Panc1 (cell line): ENCODE results near the gene RBM44. TPM values are rescaled to one million over a fixed set of nuclear protein-coding genes. Genes with fewer than 3 reads are reported as not detected.
A peak's percentile ranks its signal among the peaks of the same experiment; 100 is the strongest.

ENCODE experiments used
- ATAC-seq: fragments of 200-7000 bp; cut with Tn5 transposase; 2 replicates; pipeline ENCODE4 v1.9.1; 2020; ENCODE audit warnings: mild to moderate bottlenecking, moderate library complexity
- BruUV-seq: library from RNA; stranded (reverse); fragments of 400-500 nt; replicated peaks from 2 replicates; lab custom pipeline; 2021; lab: Mats Ljungman, UMichigan
- CTCF ChIA-PET: fragments of 300-600 bp; sonication (Branson Sonifier 250); formaldehyde crosslinking; loops from one replicate; lab custom pipeline; 2022; ENCODE audit warnings: antibody characterized with exemption; lab: Charles Lee
- POLR2A ChIA-PET: fragments of 300-600 bp; sonication (Branson Sonifier 250); formaldehyde crosslinking; loops from one replicate; lab custom pipeline; 2022; ENCODE audit warnings: antibody characterized with exemption; lab: Charles Lee
- DNase-seq: peaks from one replicate; pipeline ENCODE4 v3.0.0-alpha.2; 2010; ENCODE audit warnings: low read depth, low spot score
- H3K27ac ChIP-seq: 2 replicates; pipeline ENCODE4 v1.5.1; 2011; ENCODE audit warnings: mild to moderate bottlenecking, low read length, inconsistent platforms
- H3K27me3 ChIP-seq: fragments of 200-500 bp; sonication (Bioruptor generic); 2 replicates; pipeline ENCODE4 v1.6.0; 2014; ENCODE audit warnings: low read length, inconsistent platforms; ENCODE audit not compliant: control insufficient read depth, insufficient read depth
- H3K36me3 ChIP-seq: fragments of 200-500 bp; sonication (Bioruptor generic); 2 replicates; pipeline ENCODE4 v1.5.1; 2014; ENCODE audit warnings: inconsistent platforms, mild to moderate bottlenecking, low read length, moderate library complexity; ENCODE audit not compliant: control insufficient read depth, insufficient read depth
- H3K4me1 ChIP-seq: 2 replicates; pipeline ENCODE4 v1.5.1; 2011; ENCODE audit warnings: inconsistent platforms, mild to moderate bottlenecking, low read length, moderate library complexity; ENCODE audit not compliant: control insufficient read depth, insufficient read depth
- H3K4me3 ChIP-seq, 2 experiments: 2 replicates each; pipeline ENCODE4 v1.5.1; 2011 to 2012; ENCODE audit warnings: low read depth in 2 of 2, low read length in 2 of 2, mild to moderate bottlenecking in 2 of 2, inconsistent platforms in 1 of 2, moderate library complexity in 1 of 2
- H3K9me3 ChIP-seq: fragments of 200-500 bp; sonication (Bioruptor generic); 2 replicates; pipeline ENCODE4 v1.5.1; 2014; ENCODE audit warnings: low read depth, mild to moderate bottlenecking, inconsistent platforms, low read length, moderate library complexity; ENCODE audit not compliant: control insufficient read depth, insufficient read depth
- POLR2AphosphoS5 ChIP-seq: IDR thresholded peaks from 2 replicates; pipeline ENCODE4 v1.6.1; 2012; ENCODE audit warnings: mild to moderate bottlenecking, low read depth, low read length, moderate library complexity
- SIN3A ChIP-seq: IDR thresholded peaks from 2 replicates; pipeline ENCODE4 v1.6.1; 2012; ENCODE audit warnings: low read depth, mild to moderate bottlenecking, low read length, moderate library complexity, borderline replicate concordance; ENCODE audit not compliant: insufficient read depth
- TCF7L2 ChIP-seq: IDR thresholded peaks from 2 replicates; pipeline ENCODE4 v1.6.1; 2011; ENCODE audit warnings: mild to moderate bottlenecking, low read depth, low read length, inconsistent platforms
- in situ Hi-C: cut with HindIII; loops from 2 replicates; pipeline ENCODE4 v1.10.0; 2016; ENCODE audit warnings: low sequenced_read_pairs, low pct_unique_long_range_greater_than_20kb
- intact Hi-C: fragments of 100-400 bp; cut with micrococcal nuclease; formaldehyde crosslinking; loops from one replicate; pipeline ENCODE4 v1.10.0; 2022; ENCODE audit not compliant: unreplicated experiment
- total RNA-seq: library from RNA; stranded (reverse); gene quantifications from one replicate; pipeline ENCODE4 v1.2.1, GENCODE V29; 2021; ENCODE audit not compliant: unreplicated experiment
- TF ChIP-seq, protein P1 (sequence below), 2 experiments: IDR thresholded peaks; 2 replicates each; pipeline ENCODE4 v1.6.1; 2011 to 2012; ENCODE audit warnings: low read depth in 2 of 2, control low read depth in 1 of 2, low read length in 1 of 2, mild to moderate bottlenecking in 1 of 2, moderate library complexity in 1 of 2; ENCODE audit not compliant: insufficient read depth in 1 of 2
- TF ChIP-seq, protein P2 (sequence below): fragments of 450-650 bp; IDR thresholded peaks from 2 replicates; pipeline ENCODE4 v1.5.1; 2017; ENCODE audit warnings: mild to moderate bottlenecking

RBM44 gene
- total RNA-seq, 1 experiment from 2014 or later = 0.90 TPM

DNA sequence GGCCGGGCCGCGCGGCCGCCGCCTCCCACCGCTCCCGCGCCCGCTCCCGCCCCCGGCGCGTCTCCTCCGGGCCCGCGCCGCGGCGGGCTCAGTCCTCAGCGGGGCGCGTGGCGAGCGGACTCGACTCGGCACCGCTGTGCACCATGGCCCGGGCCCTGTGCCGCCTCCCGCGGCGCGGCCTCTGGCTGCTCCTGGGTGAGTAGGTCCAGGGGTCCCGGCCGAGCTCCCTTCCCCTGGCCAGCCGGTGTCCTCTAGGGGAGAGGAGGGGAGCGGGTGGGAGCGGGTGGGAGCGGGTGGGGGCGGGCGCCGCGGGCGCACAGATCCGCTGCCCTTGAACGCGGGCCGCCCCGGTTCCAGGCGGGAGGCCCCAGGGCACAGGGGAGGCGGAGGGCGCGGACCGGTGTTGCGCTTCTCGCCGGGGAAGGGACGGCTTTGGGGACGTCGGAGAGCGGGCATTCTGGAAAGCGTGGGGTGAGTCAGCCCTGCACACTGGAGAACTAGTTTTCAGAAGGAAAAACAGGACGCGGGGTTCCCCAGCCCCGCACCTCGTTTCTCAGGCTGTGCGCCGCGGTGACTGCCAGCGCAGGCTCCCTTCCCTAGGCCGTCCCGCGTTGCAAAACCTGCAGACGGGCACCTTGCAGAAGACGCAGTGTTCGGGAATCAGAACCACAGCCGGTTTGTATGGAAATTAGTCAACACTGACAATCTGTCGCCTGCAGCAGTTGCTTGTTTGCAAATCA, 61.1 kb downstream of the RBM44 start, which contains the start of gene RAMP1:
Gene RAMP1, plus strand, starts transcription at position 91 of the 740 bp plus-strand sequence. Its CDS starts 53 bp downstream, at position 144.
- no peak for DNase-seq
- Histone ChIP-seq H3K27me3 (no peaks in the 10 kb centered on the region; the same call in 1 of the 2 replicates), H3K4me1 (peaks cover 35% of the 10 kb centered on the region), H3K9me3 (no peaks in the 10 kb centered on the region), H3K36me3 (no peaks in the 10 kb centered on the region), H3K4me3 (peak within 1 kb of the TSS; percentile 32 to 53), H3K27ac (peak within 1 kb of the TSS; percentile 74)
- no TSS peak for BruUV-seq
- intact Hi-C loops = no loop called here
- ChIA-PET CTCF (no interaction called here), POLR2A (no interaction called here)
- TF ChIP-seq SIN3A = no peak
- TF ChIP-seq, protein P1, sequence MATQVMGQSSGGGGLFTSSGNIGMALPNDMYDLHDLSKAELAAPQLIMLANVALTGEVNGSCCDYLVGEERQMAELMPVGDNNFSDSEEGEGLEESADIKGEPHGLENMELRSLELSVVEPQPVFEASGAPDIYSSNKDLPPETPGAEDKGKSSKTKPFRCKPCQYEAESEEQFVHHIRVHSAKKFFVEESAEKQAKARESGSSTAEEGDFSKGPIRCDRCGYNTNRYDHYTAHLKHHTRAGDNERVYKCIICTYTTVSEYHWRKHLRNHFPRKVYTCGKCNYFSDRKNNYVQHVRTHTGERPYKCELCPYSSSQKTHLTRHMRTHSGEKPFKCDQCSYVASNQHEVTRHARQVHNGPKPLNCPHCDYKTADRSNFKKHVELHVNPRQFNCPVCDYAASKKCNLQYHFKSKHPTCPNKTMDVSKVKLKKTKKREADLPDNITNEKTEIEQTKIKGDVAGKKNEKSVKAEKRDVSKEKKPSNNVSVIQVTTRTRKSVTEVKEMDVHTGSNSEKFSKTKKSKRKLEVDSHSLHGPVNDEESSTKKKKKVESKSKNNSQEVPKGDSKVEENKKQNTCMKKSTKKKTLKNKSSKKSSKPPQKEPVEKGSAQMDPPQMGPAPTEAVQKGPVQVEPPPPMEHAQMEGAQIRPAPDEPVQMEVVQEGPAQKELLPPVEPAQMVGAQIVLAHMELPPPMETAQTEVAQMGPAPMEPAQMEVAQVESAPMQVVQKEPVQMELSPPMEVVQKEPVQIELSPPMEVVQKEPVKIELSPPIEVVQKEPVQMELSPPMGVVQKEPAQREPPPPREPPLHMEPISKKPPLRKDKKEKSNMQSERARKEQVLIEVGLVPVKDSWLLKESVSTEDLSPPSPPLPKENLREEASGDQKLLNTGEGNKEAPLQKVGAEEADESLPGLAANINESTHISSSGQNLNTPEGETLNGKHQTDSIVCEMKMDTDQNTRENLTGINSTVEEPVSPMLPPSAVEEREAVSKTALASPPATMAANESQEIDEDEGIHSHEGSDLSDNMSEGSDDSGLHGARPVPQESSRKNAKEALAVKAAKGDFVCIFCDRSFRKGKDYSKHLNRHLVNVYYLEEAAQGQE (IDR thresholded peaks at IDR 0.05; ENCODE audit: insufficient read depth in 1 of 2, low read depth in 2 of 2, low read length in 1 of 2) = no peak
- in situ Hi-C loops = no loop called here
- ATAC-seq = peak; percentile 23; the same call in 1 of the 2 replicates

DNA sequence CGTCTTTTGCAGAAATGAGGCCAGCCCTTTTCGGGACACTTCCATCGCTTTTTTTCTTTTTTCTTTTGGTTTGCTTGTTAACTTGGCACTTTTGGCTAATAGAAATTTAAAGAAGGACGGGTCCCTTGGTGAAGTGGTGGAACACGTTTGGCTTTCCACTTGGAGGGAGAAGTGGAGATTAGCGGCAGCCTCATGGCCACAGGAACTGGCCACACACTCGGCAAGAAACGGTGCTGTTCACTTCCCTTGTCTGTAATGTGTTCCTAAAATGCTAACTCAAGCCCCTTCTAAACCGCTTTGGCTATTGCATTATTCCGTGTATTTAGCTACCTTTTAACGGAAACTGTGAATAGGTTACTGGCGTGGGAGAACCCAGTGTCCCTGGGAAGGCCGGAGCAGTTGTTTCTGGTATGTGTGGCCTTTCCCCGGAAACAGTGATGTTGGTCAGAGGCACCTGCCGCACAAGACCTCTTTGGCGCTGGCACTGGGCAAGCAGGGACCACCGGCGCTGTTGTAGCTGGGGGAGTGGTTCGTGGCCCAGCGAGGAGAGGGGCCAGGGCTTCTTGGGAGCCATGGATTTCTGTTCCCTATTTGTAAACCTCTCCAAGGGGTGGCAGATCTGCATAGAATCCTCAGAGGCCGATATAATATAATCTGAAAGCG, 61.8 kb downstream of the RBM44 start:
- ChIA-PET POLR2A (no interaction called here), CTCF (no interaction called here)
- H3K27me3 ChIP-seq = no peaks in the 10 kb centered on the region; the same call in 1 of the 2 replicates
- DNase-seq (no peak), ATAC-seq (no peak)
- H3K9me3 ChIP-seq = no peaks in the 10 kb centered on the region
- BruUV-seq = no TSS peak
- H3K27ac ChIP-seq = peak overlapping the region; percentile 74
- peaks cover 41% of the 10 kb centered on the region for H3K4me1 ChIP-seq
- in situ Hi-C loops (no loop called here), intact Hi-C loops (no loop called here)
- TF ChIP-seq POLR2AphosphoS5 (no peak), TCF7L2 (no peak), SIN3A (no peak)
- TF ChIP-seq, protein P2, sequence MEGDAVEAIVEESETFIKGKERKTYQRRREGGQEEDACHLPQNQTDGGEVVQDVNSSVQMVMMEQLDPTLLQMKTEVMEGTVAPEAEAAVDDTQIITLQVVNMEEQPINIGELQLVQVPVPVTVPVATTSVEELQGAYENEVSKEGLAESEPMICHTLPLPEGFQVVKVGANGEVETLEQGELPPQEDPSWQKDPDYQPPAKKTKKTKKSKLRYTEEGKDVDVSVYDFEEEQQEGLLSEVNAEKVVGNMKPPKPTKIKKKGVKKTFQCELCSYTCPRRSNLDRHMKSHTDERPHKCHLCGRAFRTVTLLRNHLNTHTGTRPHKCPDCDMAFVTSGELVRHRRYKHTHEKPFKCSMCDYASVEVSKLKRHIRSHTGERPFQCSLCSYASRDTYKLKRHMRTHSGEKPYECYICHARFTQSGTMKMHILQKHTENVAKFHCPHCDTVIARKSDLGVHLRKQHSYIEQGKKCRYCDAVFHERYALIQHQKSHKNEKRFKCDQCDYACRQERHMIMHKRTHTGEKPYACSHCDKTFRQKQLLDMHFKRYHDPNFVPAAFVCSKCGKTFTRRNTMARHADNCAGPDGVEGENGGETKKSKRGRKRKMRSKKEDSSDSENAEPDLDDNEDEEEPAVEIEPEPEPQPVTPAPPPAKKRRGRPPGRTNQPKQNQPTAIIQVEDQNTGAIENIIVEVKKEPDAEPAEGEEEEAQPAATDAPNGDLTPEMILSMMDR = no peak
- TF ChIP-seq, protein P1 (IDR thresholded peaks at IDR 0.05; ENCODE audit: insufficient read depth in 1 of 2, low read depth in 2 of 2, low read length in 1 of 2) = no peak
- H3K4me3 ChIP-seq = peak overlapping the region; percentile 32 to 53
- H3K36me3 ChIP-seq = no peaks in the 10 kb centered on the region
